NCI-H2029 treated with DMSO at 0.1 percent for 48 hours (cell line): Measurements from ENCODE around the gene KIF5C.
A peak's percentile ranks its signal among the peaks of the same experiment; 100 is the strongest.

Source experiments
- DNase-seq: peaks from one replicate; lab custom pipeline; 2025; lab: John Stamatoyannopoulos, UW

Gene KIF5C

GRCh38 chr2:149044500-149044899 is 169.5 kb downstream of the KIF5C start:
- DNase-seq: no peak

GRCh38 chr2:149047118-149047517 is 172.1 kb downstream of the KIF5C start:
- DNase-seq: no peak

GRCh38 chr2:149049142-149049541 is 174.1 kb downstream of the KIF5C start:
- DNase-seq: no peak

DNA sequence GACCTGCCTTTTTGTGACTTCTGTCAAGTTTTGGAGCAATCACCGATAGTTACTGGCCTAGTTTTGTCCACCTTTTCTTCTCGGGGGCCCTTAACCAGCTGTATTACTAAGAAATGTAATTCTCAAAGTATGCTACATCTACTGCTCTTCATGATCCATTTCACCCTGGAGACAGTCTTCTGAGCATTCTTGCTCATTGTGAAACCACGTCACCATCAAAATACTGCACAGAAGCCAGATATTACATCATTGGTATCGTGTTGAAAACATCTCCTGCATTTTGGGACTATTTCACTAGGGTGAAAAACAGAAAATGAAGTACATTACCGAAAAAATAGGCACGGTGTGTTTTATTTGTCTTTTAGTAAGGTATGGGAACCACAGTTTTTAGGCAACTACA is 175.2 kb downstream of the KIF5C start:
- DNase-seq: no peak

GRCh38 chr2:149055751-149056150 is 180.7 kb downstream of the KIF5C start:
- DNase-seq: no peak

- no peak for DNase-seq
Measured at GRCh38 chr2:149056541-149057255, 181.7 kb downstream of the KIF5C start.

DNA sequence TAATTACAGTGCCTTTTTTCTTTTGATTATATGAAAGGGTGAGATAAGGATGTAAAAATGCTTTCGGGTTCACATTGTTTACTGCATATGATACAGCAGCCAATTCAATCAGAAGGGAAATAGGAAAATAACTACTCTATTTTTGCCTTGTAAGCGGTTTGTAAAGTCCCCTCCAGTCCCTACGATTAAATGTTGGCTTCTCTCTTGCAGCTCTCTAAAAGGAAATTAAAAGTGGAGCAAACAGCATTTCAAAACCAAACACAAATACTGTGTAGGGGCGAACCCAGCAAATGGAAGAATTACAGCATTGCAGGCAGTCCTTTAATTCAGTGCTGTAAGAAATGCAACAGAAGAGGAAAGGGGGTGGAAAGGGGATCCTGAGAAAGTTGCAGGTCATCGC is 182.4 kb downstream of the KIF5C start:
- DNase-seq: no peak

DNA sequence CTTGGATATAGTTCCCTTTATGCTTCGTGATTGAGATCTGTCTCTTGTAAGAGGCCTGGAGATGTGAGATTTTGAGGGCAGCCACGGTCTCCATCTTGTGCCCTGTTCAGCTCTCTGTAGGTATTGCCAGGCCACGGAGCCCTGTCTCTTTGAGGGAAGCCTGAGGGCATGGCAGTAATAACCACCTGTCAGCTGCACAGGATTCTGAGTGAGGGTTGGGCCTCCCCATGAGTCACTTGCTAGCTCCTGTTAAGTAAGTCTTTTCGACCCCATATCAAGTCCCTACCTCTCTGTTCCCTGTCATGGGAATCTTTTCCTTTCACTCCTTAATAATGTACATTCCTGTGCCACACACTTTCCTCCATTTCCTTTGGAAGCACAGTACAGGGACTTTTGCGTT is 183.9 kb downstream of the KIF5C start:
- no peak for DNase-seq

- no peak for DNase-seq
Measured at GRCh38 chr2:149059822-149060221, 184.8 kb downstream of the KIF5C start.

GRCh38 chr2:149061133-149061745 is 186.2 kb downstream of the KIF5C start:
- no peak for DNase-seq

- no peak for DNase-seq
Measured at GRCh38 chr2:149062531-149062930, 187.5 kb downstream of the KIF5C start.

DNA sequence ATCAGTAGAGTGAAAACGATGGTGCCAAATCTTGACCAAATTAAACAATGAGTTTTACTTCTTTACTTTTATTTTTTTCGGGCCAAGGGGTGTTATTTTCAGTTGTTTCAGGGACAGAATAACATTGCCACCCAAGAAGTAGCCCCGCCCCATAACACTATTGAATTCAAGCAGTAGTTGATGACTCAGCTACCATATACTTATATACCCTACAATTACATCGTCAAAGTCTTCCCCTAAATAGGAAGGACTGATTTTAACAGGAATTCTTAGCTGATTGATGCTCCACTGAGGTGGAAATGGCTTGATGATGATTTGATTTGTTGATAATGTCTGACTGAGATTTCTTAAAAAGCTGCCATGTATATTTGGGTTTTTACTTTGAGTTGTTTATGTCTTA is 188.2 kb downstream of the KIF5C start:
- DNase-seq: no peak

- no peak for DNase-seq
Measured at GRCh38 chr2:149064365-149064841, 189.4 kb downstream of the KIF5C start.

DNA sequence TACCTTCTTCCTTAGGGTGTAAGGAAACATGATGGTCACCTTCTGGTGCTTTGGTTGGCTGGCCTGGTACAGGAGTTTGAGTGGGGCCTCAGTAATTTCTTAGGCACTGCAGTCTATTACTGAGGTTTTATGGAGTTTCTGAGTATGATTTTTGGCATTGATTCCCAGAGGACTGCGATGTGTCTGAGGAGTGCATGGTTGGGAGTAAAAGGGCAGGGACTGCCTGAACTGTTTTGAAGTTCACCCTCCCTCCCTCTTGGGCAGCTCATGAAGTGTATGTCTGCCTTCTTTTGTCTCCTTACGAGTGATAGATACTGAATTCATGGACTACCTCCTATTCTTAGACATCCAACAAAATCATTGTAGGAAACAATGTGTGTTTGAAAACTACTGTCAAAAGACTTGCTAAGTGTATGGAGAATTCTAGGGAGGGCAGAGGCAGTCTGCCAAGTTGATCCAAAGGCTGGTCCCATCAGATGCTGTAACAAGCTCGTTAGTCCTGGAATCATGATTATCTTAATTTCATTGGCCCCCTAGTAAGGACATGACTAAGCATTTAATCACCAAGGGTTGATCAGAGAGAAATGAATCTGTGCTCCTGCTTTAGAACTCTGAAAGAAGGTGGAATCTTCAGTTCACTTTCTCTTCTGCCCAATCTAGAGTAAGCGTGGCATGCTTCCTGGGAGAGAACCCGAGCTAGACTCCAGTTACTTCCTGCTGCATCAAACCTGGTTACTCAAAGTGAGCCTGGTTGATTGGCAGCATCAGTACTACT is 190.0 kb downstream of the KIF5C start:
- DNase-seq: no peak

- no peak for DNase-seq
Measured at GRCh38 chr2:149068225-149068995, 193.4 kb downstream of the KIF5C start.

- DNase-seq: no peak
Measured at GRCh38 chr2:149068996-149069888, 194.2 kb downstream of the KIF5C start.

GRCh38 chr2:149070681-149071320 is 195.8 kb downstream of the KIF5C start:
- no peak for DNase-seq

DNA sequence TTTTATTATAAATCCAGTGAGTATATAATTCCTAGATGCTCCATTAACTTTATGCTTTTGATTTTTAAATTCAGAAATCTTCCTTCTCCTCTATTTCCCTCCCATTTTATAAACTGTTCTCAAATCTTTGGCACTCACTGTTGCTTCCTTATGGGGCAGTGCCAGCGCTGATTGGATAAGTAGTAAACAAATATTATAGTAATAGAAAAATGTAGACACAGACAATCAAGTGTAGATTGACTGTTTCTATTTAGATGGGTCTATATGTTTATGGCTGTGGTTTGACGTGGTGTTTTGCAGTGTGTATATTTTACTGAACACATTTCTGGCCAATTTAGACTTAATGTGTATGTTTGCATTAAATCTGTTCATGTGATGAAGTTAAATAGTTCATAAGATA is 200.1 kb downstream of the KIF5C start:
- peak; percentile 17 for DNase-seq

DNA sequence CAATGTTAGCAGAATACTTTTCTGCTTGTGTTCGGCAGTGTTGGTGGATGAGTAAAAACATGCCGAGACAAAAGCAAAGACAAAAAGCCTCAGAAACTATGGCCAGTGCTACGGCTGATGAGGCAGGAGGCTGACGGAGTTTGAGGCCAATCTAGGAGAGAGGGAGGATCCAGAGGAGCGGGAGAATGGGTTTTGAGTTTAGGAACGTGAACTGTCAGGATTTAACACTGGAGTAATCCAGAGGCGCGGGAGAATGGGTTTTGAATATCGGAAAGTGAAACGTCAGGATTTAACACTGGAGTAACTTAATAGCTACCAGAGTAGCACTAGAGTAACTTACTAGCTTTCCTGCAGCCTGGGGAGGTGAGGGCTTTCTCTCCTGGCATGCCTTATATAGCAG is 200.8 kb downstream of the KIF5C start:
- DNase-seq: no peak
